HG03108 (cell line): ENCODE results near the gene PRRC2B.

Experiments
- ATAC-seq: cut with Tn5 transposase; IDR thresholded peaks from one replicate; pipeline ENCODE4 v1.9.1; 2021; ENCODE audit warnings: moderate library complexity; ENCODE audit not compliant: unreplicated experiment

The PRRC2B gene

GRCh38 chr9:131407717-131408195, 13.9 kb downstream of the PRRC2B start:
- no peak for ATAC-seq

- no peak for ATAC-seq
These were observed 15.6 kb downstream of the PRRC2B start for GRCh38 chr9:131409458-131409992.

GRCh38 chr9:131410044-131410491, 16.2 kb downstream of the PRRC2B start:
- no peak for ATAC-seq

- ATAC-seq: no peak
These were observed 18.1 kb downstream of the PRRC2B start for GRCh38 chr9:131411719-131412681.

DNA sequence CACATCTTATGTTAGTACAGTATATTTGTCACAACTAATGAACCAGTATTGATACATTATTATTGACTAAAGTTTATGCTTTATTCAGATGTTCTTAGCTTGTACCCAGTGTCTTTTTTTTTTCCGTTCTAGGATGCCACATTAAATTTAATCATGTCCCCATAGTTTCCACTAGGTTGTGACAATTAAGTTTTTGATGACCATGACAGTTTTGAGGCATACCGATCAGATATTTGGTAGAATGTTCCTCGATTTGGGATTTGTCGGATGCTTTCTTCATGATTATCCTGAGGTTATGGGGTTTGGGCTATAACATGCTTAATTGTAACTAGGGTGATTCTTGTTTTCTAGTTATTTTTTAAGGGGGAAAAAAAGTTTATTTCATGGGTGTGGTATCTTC, 22.6 kb downstream of the PRRC2B start:
- no peak for ATAC-seq

DNA sequence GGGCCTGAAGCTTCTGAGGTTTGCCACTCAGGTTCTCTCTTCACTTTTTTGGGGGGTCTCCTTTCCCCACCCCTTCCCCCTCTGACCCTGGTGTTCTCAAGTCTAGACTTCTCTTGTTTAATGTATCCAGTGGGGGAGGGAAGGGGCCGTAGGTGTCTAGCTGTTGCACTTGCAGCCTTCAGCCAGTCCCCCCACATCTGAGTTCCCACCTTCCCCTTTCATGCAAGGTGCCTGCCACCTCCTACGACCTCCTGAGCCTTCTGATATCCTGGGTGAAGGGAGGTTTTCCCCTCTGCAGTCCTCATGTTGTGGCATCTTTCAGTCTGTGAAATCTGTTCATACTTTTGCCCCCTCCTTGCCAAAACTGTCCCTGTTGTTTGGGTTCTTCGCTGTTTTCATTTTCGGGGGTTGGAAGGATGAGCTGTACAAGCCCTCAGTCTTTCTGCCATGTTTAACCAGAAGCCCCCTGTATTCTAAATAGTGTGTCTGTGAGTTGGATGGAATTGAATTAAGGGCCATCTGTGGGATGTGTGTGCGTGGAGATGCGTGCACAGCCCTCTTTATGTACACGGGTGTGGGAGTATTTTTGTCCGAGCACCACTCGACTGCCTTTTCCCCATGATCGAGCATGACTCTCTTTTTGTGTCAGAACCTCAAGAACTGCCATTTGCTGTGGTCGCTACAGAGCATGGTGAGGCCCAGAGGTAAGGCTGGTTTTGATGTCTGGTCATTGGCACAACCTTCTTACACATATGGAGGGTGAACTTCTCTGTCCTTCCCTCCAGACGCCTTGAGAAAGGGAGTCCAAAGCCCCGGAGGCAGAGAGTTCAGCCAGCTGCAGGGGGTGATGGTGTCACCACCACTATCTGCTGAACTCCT, 23.6 kb downstream of the PRRC2B start:
- no peak for ATAC-seq

DNA sequence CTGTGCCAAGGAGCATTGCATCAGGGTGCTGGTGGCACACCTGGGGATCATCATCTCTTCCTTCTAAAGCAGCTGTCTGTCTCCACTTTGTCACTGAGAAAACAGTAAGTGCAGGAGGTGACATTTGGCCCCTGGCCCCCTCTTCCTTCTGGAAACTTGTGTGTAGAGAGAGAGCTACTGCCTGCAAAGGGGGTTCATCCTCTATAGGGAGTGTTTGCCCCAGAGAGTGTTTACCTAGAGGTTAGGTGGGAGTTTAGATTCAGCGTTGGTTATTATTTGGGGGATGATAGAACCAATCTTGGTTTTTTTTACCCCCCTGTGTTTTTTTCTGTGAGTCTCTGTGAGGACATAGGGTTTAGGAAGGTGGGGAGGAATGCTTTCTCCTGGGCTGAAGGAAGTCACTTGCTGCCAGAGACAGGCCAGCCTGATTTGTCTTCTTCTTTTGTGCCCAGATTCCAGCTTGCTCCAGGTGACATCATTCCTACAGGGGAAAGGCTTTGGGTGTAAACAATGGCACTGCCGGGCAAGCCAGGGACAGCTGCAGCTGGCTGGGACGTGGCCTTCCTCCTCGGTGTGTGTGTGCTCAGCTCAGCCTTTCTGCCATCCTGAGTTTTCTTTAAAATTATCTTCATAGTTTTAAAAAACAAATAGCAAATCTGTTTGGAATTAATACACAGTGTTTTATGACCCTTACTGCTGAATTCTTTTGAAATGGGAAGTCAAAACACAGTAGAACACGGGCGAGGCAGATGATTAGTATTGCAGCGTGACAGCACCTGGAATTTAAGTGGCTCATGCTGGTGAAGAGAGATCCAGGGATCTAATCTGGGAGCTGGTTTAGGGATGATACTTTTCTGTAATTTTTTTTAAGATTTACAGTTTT, 24.5 kb downstream of the PRRC2B start:
- ATAC-seq: no peak

DNA sequence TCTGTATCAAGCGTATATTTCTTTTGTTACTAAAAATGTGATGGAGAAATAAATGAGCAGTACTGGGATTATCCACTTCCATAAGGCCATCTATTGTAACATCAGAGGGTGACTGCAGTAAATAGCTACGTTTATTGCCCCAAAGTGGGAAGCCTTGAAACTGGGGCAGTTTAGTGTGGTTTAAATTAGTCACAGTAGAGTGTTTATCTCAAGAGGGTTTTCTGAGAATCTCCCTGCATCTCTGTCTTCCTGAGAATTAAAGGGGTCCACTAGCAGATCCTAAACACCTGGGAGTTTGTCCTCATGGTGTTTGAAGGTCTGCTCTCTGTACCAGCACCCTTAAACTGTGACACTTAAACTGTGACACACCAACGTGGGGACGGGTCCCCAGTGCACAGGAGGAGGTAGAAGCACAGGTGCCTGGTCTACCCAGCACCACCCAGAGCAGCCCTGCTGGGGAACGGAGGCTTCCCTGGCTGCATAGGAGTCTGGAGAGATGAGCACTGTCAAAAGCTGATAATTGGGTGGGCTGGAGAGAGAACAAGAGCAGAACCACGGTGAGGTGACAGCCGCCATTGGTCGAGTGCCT, 25.2 kb downstream of the PRRC2B start:
- no peak for ATAC-seq

DNA sequence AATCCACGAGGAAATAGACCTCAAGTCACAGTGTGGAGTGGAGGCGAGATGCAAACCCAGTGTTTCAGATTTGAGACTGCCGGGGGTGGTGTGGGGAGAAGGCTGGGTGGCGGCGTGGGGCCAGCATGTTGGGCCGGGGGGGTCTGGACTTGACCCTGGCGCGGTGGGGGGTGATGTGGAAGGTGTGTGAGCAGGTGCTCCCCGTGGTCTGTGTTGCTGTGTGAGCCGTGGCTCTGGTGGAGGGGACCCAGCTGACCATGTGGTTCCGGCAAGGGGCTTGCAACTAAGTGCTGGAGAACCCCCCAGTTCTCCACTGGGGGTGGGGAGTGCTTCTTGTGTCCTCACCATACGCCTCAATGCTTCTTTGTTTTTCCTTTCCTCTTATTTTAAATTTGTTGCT, 25.8 kb downstream of the PRRC2B start:
- no peak for ATAC-seq

DNA sequence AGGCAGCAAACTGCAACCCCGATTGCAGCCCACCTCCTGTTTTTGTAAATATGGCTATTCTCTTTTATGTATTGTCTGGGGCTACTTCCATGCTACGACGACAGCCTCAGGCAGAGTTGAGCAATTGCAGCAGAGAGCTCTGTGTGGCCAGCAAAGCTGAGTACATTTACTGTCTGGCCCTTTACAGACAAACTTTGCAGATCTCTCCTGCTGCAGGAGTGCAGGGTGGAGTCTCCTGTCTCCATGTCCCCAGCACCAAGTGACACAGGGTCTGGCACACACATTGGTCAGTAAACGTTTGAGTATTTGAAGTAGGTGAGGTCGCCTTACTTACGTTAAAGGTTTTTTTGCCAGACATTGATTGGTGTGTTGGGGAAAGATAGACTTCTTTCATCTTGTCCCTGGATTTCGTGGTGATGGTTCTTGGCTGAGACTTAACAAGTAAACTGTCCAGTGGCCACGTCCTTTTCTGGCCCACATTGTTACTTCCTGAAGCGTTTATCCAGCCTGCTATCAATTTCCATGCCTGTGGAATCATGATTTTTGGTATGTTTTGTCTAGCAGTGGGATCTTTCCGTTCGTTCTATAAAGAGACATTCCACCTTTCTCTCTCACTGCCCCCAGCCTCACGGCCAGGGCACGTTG, 27.2 kb downstream of the PRRC2B start:
- ATAC-seq: no peak

DNA sequence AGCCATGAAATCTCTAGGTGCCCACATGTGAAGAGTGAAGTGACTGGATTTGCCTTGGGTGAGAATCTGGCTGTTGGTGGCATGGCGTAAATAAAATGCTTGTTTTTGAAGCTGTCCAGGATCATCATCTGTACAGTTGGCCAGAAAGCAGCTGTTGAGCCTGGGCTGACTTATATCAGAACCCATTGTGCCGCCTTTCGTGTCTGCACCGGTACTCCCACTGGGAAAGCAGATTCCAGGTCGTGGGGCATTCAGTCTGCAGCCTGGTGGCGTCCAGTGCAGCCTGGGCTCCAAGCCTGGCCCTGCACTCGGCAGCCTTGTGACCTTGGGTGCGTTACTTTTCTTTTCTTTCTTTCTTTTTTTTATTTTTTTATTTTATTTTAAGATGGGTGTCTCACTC, 27.8 kb downstream of the PRRC2B start:
- ATAC-seq: no peak

GRCh38 chr9:131422241-131422792, 28.4 kb downstream of the PRRC2B start:
- ATAC-seq: no peak

- ATAC-seq: no peak
These were observed 29.3 kb downstream of the PRRC2B start for GRCh38 chr9:131423171-131423581.

- ATAC-seq: no peak
These were observed 32.7 kb downstream of the PRRC2B start for GRCh38 chr9:131426545-131426944.

DNA sequence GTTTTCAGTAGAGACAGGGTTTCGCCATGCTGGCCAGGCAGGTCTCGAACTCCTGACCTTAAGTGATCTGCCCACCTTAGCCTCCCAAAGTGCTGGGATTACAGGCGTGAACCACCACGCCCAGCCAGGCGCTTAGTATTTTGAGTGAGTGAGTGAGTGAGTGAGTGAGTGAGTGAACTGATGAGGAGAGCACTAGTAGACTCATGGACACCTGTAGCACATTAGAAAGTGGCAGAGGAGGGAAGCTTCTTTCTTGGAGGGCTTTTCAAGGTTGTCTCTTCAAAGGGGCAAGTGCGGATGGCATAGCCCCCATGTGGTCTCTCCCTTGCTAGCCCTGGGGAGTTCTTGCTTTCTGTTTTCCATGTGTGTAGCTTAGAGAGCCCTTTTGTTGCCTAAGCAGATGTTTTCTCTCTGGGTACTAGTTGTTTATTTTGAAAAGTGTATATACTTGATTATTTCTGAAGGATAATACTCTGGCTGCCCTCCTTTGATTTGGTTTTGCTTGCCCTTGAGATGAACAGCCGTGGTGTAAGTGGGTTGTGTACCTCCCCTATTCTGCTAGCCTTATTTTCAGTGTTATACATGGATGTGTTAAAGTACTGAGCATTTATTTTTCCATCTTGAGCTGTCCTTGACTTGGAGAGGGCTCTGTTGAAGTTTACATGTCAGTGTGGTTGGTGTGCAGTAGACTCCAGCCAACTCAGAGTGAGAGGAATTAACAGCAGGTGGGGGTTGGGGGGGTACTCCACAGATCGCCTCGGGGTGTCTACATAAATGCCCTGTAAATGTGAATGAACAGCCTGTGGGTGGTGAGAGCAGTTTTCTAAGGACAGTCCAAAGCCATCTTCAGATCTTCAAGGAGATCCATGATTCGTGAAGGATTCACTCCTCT, 35.5 kb downstream of the PRRC2B start:
- no peak for ATAC-seq

GRCh38 chr9:131432050-131432449, 38.2 kb downstream of the PRRC2B start:
- ATAC-seq: no peak

GRCh38 chr9:131432597-131433301, 38.9 kb downstream of the PRRC2B start:
- ATAC-seq: no peak
